Calu3 (cell line): ENCODE results near the gene ATP1A3. TPM values are rescaled to one million over a fixed set of nuclear protein-coding genes. Genes with fewer than 3 reads are reported as not detected.

Experiments
- BruUV-seq: library from RNA; stranded (reverse); fragments of 400-500 nt; replicated peaks from 2 replicates; lab custom pipeline; 2021; lab: Mats Ljungman, UMichigan
- CTCF ChIA-PET: fragments of 300-600 bp; sonication (Branson Sonifier 250); formaldehyde crosslinking; loops from one replicate; lab custom pipeline; 2022; ENCODE audit warnings: antibody characterized with exemption; lab: Charles Lee
- DNase-seq: peaks from one replicate; pipeline ENCODE4 v3.0.0; 2022
- H3K27ac Mint-ChIP-seq: one replicate; pipeline ENCODE4 v1.8.0; 2022; ENCODE audit warnings: mixed read lengths; ENCODE audit not compliant: unreplicated experiment
- H3K27me3 Mint-ChIP-seq: one replicate; pipeline ENCODE4 v1.8.0; 2022; ENCODE audit warnings: mixed read lengths; ENCODE audit not compliant: unreplicated experiment
- H3K36me3 Mint-ChIP-seq: one replicate; pipeline ENCODE4 v1.8.0; 2022; ENCODE audit warnings: mild to moderate bottlenecking, moderate library complexity, mixed read lengths; ENCODE audit not compliant: insufficient read depth, unreplicated experiment
- H3K4me1 Mint-ChIP-seq: one replicate; pipeline ENCODE4 v1.8.0; 2022; ENCODE audit warnings: mild to moderate bottlenecking, low read depth, mixed read lengths; ENCODE audit not compliant: unreplicated experiment
- H3K4me3 Mint-ChIP-seq: one replicate; pipeline ENCODE4 v1.8.0; 2022; ENCODE audit warnings: mild to moderate bottlenecking, low read depth, moderate library complexity, mixed read lengths; ENCODE audit not compliant: unreplicated experiment
- H3K9me3 Mint-ChIP-seq: one replicate; pipeline ENCODE4 v1.8.0; 2022; ENCODE audit warnings: low read depth, mixed read lengths; ENCODE audit not compliant: unreplicated experiment
- intact Hi-C: fragments of 100-400 bp; cut with micrococcal nuclease; formaldehyde crosslinking; loops from one replicate; pipeline ENCODE4 v1.10.0; 2022; ENCODE audit not compliant: unreplicated experiment
- total RNA-seq: library from RNA; stranded (reverse); gene quantifications from 2 replicates; pipeline ENCODE4 v1.2.3, GENCODE V29; 2022
- TF ChIP-seq, protein P1 (sequence below): fragments of 200-600 bp; IDR thresholded peaks from one replicate; pipeline ENCODE4 v1.8.0; 2022; ENCODE audit warnings: antibody characterized with exemption; ENCODE audit not compliant: unreplicated experiment

Gene ATP1A3
- total RNA-seq, 1 experiment from 2014 or later: 1.7 TPM

DNA sequence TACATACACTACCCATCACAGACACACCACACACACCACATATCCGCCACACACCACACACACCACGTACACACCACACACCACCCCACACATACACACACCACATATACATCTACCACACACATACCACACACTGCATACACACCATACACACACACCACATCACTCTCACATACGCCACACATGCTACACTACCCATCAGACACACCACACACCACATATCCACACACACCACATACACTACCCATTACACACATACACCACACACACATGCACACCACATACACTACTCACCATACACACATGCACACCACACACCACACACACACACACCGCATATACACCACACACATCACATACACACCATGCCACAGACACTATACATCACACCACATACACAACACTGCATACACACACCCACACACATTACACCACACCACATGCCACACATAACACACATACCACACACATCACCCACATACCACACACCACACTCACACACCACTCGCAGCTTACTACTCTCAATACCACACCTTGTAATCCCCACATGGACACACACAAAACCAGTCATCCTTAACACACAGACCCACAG lies 75.3 kb downstream of the ATP1A3 start:
- TF ChIP-seq, protein P1, sequence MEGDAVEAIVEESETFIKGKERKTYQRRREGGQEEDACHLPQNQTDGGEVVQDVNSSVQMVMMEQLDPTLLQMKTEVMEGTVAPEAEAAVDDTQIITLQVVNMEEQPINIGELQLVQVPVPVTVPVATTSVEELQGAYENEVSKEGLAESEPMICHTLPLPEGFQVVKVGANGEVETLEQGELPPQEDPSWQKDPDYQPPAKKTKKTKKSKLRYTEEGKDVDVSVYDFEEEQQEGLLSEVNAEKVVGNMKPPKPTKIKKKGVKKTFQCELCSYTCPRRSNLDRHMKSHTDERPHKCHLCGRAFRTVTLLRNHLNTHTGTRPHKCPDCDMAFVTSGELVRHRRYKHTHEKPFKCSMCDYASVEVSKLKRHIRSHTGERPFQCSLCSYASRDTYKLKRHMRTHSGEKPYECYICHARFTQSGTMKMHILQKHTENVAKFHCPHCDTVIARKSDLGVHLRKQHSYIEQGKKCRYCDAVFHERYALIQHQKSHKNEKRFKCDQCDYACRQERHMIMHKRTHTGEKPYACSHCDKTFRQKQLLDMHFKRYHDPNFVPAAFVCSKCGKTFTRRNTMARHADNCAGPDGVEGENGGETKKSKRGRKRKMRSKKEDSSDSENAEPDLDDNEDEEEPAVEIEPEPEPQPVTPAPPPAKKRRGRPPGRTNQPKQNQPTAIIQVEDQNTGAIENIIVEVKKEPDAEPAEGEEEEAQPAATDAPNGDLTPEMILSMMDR: no peak
- no peak overlapping the region for H3K27ac Mint-ChIP-seq
- H3K27me3 Mint-ChIP-seq: no peaks in the 10 kb centered on the region
- H3K4me3 Mint-ChIP-seq: no peak overlapping the region
- no TSS peak for BruUV-seq
- no peaks in the 10 kb centered on the region for H3K36me3 Mint-ChIP-seq
- CTCF ChIA-PET: interaction anchor here (0.6 kb wide), 1 partner anchor 19 kb away, joined by 4 read pairs; no protein-coding TSS in a partner anchor
- no peak for DNase-seq
- peaks cover 9% of the 10 kb centered on the region for H3K4me1 Mint-ChIP-seq
- intact Hi-C loops: no loop called here
- no peaks in the 10 kb centered on the region for H3K9me3 Mint-ChIP-seq

DNA sequence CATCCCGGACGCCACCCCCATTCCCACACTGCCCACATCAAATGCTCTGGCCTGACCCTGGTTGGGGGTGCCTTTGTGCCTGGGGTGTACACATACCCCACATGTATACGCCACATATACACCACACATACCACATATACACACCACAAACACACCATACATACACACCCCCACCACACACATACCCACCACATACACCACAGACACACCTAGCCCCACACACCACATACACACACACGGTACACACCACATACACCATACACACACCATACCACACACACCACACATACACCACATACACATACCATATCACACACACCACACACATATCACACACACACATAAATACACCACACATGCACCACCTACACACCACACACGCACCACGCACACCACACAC lies 75.9 kb downstream of the ATP1A3 start:
- Mint-ChIP-seq H3K9me3 (no peaks in the 10 kb centered on the region), H3K4me1 (peaks cover 3% of the 10 kb centered on the region), H3K27ac (no peak overlapping the region), H3K27me3 (no peaks in the 10 kb centered on the region), H3K4me3 (no peak overlapping the region), H3K36me3 (peaks cover 3% of the 10 kb centered on the region)
- TF ChIP-seq, protein P1: no peak
- no TSS peak for BruUV-seq
- CTCF ChIA-PET: no interaction called here
- no peak for DNase-seq
- intact Hi-C loops: no loop called here

DNA sequence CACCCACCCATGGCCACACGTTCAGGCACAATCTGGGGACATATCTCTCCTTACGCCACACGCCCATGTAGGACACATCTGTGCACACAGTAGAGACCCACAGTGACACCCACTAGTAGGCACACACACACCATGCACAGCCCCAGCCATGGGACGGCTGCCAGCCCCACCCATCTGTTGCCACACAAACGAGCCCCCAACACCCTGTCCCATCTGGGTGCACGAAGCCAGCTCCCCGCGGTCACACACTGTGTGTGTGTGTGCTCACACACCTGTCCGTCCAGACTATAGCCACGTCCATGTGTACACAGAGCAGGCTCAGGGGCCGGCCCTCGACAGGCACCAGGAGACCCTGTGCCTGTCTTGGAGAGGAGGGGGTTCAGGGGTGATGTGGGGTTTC lies 76.4 kb downstream of the ATP1A3 start:
- H3K27me3 Mint-ChIP-seq: no peaks in the 10 kb centered on the region
- CTCF ChIA-PET: no interaction called here
- TF ChIP-seq, protein P1: no peak
- no peak overlapping the region for H3K4me3 Mint-ChIP-seq
- H3K36me3 Mint-ChIP-seq: peaks cover 6% of the 10 kb centered on the region
- BruUV-seq: no TSS peak
- H3K9me3 Mint-ChIP-seq: no peaks in the 10 kb centered on the region
- H3K27ac Mint-ChIP-seq: no peak overlapping the region
- no peaks in the 10 kb centered on the region for H3K4me1 Mint-ChIP-seq
- DNase-seq: no peak
- intact Hi-C loops: no loop called here

Other genes starting within 250 kb of the ATP1A3 start
- 44.5 and 98.9 TPM in 2 replicates for gene CEACAM6, start 238.7 kb downstream of the ATP1A3 start, total RNA-seq
- not detected in 2 replicates for gene CEACAM3, start 197.6 kb downstream of the ATP1A3 start, total RNA-seq
- not detected in 2 replicates for gene LYPD4, start 149.5 kb downstream of the ATP1A3 start, total RNA-seq
- not detected in 2 replicates for gene DMRTC2, start 149.2 kb downstream of the ATP1A3 start, total RNA-seq
- gene RPS19, start 134.0 kb downstream of the ATP1A3 start, total RNA-seq: 2,051 and 2,220 TPM in 2 replicates
- 0.45 and 0.59 TPM in 2 replicates for gene CD79A, start 117.0 kb downstream of the ATP1A3 start, total RNA-seq
- gene ARHGEF1, start 111.0 kb downstream of the ATP1A3 start, total RNA-seq: 122 and 163 TPM in 2 replicates
- 0.21 and 0.29 TPM in 2 replicates for gene ERFL, start 65.8 kb downstream of the ATP1A3 start, total RNA-seq
- 116 and 126 TPM in 2 replicates for gene RABAC1, start 34.9 kb downstream of the ATP1A3 start, total RNA-seq
- gene GRIK5, start 76.0 kb upstream of the ATP1A3 start, total RNA-seq: 0.44 and 0.61 TPM in 2 replicates
- gene ZNF574, start 81.9 kb upstream of the ATP1A3 start, total RNA-seq: 22.0 and 22.1 TPM in 2 replicates
- gene POU2F2, start 138.2 kb upstream of the ATP1A3 start, total RNA-seq: 3.9 and 4.6 TPM in 2 replicates
- gene DEDD2, start 223.4 kb upstream of the ATP1A3 start, total RNA-seq: 67.5 and 78.3 TPM in 2 replicates
- 25.4 and 32.3 TPM in 2 replicates for gene ZNF526, start 226.1 kb upstream of the ATP1A3 start, total RNA-seq
- gene GSK3A, start 248.4 kb upstream of the ATP1A3 start, total RNA-seq: 58.8 and 60.6 TPM in 2 replicates